Pulmonary artery endothelial cell (primary cell): ENCODE results near the gene RGMB. TPM values are rescaled to one million over a fixed set of nuclear protein-coding genes. Genes with fewer than 3 reads are reported as not detected.

Source experiments
- DNase-seq: peaks from one replicate; pipeline ENCODE4 v3.0.0-alpha.2; 2011; ENCODE audit warnings: low read depth, low spot score
- total RNA-seq: library from RNA; depleted of rRNA; stranded (reverse); fragments of >200 nt; gene quantifications from 2 replicates; pipeline ENCODE4 v1.2.3, GENCODE V29; 2014

Gene RGMB
- total RNA-seq, 1 donor from 2014 or later, result 37.2 TPM

DNA sequence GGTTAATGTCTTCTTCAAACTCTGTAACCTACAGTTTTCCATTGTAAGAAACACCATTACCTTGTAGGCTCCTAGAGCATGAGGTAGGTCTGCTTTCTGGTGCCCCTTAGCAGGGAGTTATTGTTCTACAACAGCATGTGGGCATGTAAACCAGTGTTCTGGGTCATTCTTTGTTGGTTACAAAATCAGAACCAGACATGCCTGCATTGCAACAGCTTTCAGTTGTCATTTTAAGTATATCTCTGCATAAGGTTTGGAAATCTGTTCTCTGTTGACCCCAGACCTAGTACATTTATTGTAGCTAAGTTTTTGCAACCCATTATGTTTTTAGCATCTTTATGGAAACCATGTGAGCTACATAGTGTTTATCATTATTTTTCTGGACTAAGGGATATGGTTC lies 10.9 kb downstream of the RGMB start:
- DNase-seq, result no peak

DNA sequence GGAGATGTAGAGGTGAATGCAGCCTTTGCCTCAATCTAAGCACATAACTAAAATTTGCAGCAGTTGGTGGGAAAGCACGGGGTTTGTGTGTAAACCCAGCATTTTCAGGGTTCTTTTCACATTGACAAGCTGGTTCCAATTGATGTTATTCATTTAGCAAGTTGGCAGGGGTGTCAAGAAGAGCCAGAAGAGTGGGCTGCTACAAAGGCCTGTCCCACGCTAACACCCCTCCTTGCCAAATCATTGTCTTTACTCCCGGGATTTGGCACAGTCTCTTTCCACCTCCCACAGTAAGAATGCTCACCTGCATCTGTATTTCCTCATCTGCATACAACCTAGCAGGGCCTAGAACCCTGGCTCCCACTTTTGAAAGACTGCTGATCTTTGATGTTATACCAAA lies 11.8 kb downstream of the RGMB start:
- no peak for DNase-seq

- DNase-seq, result no peak
These were observed 12.9 kb downstream of the RGMB start for GRCh38 chr5:98786191-98786853.

DNA sequence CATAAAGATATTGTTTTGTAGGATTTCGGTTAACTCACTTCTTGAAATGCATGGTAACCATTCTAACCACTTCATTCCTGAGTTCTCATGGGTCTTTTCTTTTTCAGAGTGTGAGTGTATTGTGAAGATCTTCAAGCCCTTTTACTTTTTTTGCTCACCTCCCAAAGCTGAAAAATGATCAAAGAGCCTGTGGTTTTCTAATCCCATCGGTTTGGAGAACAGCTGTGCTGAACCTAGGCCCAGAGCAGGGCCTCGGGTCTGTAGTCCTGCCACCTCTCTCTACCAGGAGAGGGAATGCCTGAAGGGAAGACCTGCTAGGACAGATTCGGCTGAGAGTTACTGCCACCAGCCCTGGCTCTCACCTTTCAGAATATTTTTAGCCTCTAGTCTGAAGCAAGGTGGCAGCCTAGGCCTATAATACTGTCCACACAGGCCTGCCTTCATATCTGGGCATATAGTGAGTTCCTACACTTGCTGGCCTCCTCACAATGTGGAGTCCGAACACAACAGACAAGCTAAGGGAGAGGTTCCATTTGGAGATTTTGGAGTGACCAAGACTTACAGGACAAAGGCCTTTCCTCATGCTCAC lies 13.8 kb downstream of the RGMB start:
- no peak for DNase-seq

DNA sequence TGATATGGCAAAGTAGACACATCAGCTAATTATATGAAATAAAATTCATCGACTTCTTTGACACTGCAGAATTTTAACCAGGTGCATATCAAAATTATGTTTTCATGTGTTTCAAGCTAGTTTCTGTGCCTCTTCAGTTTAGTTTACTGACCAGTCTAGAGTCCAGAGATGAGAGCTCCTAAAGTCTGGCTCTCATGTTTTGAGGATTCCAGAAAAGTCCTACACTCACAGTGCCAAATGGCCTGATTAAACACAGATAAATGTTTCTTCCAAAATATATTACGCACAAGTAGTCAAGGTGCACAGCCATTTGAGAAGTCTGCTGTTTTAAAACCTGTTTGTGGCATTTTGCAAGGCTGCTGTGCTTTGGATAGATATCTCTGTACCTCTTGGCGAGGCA lies 15.6 kb downstream of the RGMB start:
- no peak for DNase-seq

GRCh38 chr5:98791001-98791519 lies 17.6 kb downstream of the RGMB start:
- DNase-seq, result no peak

GRCh38 chr5:98791898-98792580 lies 18.6 kb downstream of the RGMB start:
- DNase-seq, result no peak

GRCh38 chr5:98793223-98793622 lies 19.8 kb downstream of the RGMB start:
- DNase-seq, result no peak

DNA sequence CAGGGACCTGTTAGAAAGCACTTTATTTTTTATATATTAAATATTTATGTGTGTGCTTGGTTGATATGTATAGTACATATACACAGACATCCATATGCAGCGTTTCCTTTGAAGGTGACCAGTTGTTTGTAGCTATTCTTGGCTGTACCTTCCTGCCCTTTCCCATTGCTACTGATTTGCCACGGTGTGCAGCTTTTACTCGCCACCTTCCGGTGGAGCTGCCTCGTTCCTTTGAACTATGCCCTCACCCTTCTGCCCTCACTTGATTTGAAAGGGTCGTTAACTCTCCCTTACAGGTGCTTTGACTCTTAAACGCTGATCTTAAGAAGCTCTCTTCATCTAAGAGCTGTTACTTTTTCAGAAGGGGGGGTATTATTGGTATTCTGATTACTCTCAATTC lies 20.5 kb downstream of the RGMB start:
- DNase-seq, result no peak

DNA sequence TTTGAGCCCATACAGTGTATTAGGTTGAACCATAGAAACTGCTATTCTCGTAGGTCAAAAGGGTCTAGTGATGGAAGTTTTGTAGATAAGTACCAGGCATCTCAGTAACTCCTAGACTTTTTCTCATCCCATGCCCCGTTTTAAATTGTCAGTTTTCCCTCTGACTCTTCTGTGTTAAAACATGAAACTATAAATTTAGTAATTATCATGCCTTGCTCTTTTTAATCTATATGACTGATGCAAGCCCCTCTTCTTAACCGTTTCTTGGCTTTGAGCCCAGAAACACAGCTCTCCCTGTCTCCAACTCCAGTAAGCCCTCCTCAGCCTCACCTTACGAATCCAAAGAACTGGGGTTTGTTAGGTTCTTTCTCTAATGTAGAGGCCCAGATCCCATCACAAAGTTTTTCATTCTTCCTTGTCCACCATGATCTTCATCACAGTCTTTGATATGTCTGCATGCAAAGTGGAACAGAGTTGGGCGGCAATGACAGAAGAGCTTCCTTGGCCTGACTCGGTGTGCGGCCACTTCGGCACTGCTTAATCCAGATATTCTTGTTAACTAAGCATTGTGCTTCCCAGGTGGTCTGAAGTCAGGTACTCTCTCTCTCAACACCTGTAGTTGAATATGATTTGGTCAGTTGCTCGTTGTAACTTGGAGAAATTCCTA lies 21.1 kb downstream of the RGMB start:
- DNase-seq, result no peak

DNA sequence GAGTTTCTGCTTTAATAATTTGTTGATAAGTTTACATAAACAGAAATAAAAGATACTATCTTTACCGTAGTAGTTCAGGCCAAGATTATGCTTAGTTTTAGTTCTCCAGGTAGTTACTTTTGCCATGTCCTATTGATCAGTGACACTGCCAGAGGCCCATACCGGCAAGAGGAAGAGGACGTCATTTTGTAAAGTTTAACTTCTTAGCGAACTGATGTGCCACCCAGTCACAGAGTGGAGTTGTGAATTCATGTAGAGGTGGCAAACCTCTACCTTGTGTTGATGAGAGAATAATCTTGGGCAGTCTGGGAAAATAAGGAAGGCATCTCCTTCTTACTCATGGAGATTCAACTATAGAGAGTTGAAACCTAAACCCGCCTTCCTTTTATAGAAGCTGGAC lies 21.8 kb downstream of the RGMB start:
- DNase-seq, result no peak

DNA sequence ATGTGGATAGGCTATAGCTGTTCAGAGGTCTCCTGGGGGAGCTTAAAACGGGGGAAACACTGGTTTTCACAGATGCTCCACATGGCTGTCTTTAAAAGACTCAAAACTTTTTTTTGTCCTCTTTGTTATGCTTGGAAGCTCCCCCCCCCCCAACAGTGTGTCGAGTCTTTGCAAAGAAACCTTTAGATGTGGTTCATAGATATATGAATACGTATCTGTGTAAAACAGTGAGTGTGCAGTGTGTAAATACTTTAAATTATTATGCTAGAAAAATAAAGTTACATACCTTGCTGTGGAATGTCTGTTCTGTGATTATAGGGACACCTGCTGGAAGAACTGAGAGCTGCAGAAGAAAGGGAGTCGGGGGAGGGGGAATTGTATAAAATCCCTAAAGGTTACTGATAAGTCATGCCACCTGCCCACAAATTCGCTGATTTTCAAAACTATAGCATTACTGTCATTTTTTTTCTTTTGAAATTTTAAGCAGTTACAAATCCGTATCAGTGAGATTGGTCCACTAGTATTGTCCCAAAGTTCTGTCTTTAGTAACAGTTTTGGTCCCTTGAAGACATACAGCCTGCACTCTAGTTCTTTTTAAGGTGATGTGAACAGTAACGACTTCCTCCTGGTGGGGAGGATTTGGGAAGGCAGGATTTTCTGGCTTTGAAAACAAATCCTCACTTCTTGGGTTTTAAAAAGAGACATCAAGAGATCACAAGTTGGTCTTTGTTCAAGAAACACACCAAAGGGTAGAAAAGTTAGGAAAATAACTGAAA lies 22.9 kb downstream of the RGMB start:
- no peak for DNase-seq

- DNase-seq, result no peak
These were observed 24.9 kb downstream of the RGMB start for GRCh38 chr5:98798371-98798770.

GRCh38 chr5:98798847-98799246 lies 25.4 kb downstream of the RGMB start:
- no peak for DNase-seq

- no peak for DNase-seq
These were observed 30.6 kb downstream of the RGMB start for GRCh38 chr5:98804066-98804465.

- DNase-seq, result no peak
These were observed 31.6 kb downstream of the RGMB start for GRCh38 chr5:98805070-98805469.

DNA sequence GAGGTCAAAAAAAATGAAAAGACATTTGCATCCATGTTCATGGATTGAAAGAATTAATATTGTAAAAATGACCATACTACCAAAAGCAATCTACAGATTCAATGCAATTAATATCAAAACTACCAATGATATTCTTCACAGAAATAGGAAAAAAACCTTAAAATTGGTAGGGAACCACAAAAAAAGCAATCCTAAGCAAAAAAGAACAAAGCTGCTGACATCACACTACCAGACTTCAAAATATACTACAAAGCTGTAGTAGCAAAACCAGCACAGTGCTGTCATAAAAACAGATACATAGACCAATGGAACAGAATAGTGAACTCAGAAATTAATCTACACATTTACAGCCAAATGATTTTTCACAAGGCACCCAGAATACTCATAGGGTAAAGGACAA lies 34.3 kb downstream of the RGMB start:
- DNase-seq, result no peak

- no peak for DNase-seq
These were observed 36.7 kb downstream of the RGMB start for GRCh38 chr5:98810206-98810605.

DNA sequence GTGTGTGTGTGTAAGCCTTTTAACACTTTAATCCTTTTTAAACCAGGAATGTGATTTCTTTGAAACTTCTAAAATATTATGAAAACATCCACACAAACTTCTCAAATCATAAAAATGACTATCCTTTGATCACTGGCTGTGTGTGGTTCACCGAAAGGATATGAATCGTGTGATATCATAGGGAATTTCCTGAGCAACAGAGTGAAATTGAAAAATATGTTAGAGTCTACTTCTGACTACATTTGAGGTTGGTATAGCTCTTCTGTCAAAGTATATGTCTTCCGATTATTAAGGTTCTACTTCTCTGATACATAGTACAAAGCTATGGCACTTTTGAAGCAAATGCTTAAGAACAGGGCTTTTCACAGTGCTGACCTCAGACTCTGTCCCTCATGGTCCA lies 40.3 kb downstream of the RGMB start:
- no peak for DNase-seq

DNA sequence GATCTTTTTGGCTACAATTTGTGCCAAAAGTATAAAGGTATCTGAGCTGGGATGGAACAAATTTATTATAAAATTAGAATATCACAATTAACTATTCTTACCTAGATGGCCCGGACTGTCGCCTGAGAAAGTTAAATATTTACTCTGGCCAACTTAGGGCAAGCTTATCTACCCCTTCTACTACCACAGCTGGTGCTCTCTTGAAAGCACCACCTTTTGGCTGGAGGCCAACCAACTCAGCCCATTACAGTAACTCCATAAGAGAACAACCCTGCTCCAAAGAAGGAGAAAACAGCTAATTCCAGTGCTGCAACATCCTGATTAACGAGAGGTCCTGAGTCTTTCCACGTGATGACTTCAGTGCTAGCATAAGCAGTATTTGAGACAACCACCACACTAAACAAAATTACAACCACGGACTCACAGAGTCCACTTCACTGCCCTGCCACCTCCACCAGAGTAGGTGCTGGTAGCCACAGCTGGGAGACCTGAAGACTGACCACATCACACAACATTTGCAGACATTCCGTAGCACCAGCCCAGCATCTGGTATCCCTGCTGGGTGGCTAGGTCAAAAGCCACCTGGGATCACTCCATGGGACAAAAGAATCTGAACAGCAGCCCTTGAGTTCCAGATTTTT lies 43.2 kb downstream of the RGMB start:
- no peak for DNase-seq
